PFSK-1 (cell line): Measurements from ENCODE around the gene RYR2.

Experiments used
- POLR2AphosphoS5 ChIP-seq: IDR thresholded peaks from 2 replicates; pipeline ENCODE4 v1.6.1; 2012; ENCODE audit warnings: low read depth, mild to moderate bottlenecking, control low read depth, low read length, moderate library complexity
- SIN3A ChIP-seq: IDR thresholded peaks from 2 replicates; pipeline ENCODE4 v1.6.1; 2012; ENCODE audit warnings: mild to moderate bottlenecking, low read length, moderate library complexity, borderline replicate concordance; ENCODE audit not compliant: insufficient read depth
- TF ChIP-seq, protein P1 (sequence below), 2 experiments: IDR thresholded peaks; 2 replicates each; pipeline versions ENCODE4 v1.6.1 to v1.8.0; 2011 to 2012; ENCODE audit warnings: low read depth in 2 of 2, low read length in 2 of 2, control low read depth in 1 of 2, inconsistent platforms in 1 of 2, mild to moderate bottlenecking in 1 of 2, moderate library complexity in 1 of 2; ENCODE audit not compliant: insufficient read depth in 1 of 2

DNA sequence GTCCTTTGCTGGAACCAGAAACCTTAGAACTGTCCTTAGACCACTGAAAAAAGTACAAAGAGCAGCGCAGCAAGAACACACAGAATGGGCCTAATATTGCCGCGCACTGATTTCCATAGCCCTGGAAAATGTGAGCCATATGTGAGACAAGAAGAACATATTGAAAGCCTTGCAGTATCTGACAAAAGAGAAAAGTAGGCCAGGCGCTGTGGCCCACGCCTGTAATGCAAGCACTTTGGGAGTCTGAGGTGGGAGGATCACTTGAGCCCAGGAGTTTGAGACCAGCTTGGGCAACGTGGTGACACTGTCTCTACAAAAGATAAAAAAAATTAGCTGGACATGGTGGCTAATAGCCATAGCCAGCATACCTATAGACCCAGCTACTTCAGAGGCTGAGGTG, 300.7 kb downstream of the RYR2 start:
- no peak for TF ChIP-seq POLR2AphosphoS5
- TF ChIP-seq, protein P1, sequence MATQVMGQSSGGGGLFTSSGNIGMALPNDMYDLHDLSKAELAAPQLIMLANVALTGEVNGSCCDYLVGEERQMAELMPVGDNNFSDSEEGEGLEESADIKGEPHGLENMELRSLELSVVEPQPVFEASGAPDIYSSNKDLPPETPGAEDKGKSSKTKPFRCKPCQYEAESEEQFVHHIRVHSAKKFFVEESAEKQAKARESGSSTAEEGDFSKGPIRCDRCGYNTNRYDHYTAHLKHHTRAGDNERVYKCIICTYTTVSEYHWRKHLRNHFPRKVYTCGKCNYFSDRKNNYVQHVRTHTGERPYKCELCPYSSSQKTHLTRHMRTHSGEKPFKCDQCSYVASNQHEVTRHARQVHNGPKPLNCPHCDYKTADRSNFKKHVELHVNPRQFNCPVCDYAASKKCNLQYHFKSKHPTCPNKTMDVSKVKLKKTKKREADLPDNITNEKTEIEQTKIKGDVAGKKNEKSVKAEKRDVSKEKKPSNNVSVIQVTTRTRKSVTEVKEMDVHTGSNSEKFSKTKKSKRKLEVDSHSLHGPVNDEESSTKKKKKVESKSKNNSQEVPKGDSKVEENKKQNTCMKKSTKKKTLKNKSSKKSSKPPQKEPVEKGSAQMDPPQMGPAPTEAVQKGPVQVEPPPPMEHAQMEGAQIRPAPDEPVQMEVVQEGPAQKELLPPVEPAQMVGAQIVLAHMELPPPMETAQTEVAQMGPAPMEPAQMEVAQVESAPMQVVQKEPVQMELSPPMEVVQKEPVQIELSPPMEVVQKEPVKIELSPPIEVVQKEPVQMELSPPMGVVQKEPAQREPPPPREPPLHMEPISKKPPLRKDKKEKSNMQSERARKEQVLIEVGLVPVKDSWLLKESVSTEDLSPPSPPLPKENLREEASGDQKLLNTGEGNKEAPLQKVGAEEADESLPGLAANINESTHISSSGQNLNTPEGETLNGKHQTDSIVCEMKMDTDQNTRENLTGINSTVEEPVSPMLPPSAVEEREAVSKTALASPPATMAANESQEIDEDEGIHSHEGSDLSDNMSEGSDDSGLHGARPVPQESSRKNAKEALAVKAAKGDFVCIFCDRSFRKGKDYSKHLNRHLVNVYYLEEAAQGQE (IDR thresholded peaks at IDR 0.05; ENCODE audit: insufficient read depth in 1 of 2, low read depth in 2 of 2, low read length in 2 of 2) = no peak
- no peak for TF ChIP-seq SIN3A
